ENCODE data around the gene PDP2.
"Not testable (repeated sequence)": the region's sequence is repeated elsewhere in the genome, so short reads cannot be mapped to it uniquely, and the experiment has no call there.

Gene PDP2

DNA sequence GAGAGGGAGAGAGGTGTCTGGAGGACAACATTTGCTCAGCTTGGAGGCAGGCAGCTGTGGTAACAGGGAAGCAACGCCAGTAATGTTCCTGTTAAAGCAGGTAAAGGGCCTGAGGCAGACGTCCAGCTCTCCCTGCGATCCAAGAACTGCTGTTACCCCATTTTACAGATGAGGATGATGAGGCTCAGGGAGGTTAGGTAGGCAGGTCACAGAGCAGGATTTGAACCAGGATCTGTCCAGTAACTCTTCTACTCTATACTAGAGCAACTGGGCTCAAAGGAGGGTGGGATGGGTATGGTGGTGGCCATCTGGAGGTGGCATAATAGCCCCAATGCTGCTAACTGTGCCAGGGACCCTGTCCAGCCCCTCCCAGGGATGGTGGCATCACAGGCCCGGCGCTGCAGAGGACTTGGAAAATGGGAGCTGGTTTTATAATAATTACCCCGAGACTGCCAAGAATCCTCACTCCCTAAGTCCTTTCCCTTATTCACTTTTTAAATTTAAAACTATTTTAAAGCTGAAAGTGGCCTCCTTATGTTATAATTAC, 24.1 kb upstream of the PDP2 start:
- no peak for DNase-seq

DNA sequence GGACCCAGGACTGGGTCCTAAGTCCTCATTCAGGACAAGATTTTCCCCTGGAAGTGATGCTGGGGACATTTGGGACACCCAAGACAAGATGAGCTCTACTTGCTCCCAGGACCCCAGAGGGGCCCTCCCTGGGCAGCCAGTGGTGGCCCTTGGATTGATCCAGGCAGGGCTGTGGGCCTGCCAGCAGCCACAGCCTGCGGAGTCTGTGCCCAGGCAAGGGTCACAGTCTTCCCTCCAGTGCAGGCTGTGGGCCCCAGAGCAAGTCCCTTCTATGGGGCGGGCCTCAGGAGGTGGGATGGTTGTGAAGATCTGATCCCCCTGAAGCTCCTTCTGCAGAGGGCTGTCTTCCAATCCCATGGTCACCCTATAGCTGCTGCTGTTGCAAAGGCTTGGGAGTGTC, 23.5 kb upstream of the PDP2 start:
- DNase-seq, result no peak

DNA sequence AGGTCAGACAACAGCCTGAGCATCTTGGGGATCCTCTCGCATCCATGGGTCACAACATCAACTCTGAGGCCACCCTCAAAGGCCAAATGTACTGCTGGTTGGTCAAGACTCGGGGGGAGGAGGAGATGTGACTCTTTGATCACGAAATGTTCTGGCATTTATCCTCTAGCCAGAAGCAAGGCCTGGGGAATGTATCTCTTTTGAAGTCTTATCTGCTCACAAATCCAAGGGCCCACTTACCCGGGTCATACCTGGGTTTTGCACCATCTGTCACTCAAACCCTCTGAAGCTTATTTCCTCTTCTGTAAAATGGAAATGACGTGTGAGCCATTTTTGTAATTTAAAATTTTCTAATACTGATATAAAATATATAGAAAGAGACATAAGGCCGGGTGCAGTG, 22.9 kb upstream of the PDP2 start:
- no peak for DNase-seq

DNA sequence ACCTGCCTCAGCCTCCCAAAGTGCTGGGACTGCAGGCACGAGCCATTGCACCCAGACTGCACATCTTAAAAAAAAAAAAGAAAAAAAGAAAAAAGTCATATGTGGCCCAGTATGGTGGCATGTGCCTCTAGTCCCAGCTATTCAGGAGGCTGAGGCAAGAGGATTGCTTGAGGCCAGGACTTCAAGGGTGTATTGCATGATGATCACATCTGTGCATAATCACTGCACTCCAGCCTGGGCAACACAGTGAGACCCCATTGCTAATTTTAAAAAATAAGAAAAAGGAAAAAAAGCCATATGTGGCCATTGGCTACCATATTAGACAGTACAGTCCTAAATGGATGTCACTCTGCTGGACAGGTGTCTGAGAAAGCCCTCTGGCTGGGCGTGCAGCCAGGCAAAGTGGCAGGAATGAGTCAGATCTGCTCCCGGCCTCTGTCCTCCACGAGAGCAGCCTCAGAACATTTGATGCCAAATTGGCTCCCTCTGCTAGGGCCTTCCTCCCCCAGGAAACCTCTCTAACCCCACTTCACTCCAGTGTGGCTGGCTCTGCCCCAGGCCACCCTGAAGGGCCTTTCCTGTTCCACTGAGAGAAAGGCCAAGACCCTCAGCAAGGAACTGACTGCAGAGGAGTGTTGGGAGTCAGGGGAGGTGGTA, 21.4 kb upstream of the PDP2 start:
- DNase-seq, result no peak

DNA sequence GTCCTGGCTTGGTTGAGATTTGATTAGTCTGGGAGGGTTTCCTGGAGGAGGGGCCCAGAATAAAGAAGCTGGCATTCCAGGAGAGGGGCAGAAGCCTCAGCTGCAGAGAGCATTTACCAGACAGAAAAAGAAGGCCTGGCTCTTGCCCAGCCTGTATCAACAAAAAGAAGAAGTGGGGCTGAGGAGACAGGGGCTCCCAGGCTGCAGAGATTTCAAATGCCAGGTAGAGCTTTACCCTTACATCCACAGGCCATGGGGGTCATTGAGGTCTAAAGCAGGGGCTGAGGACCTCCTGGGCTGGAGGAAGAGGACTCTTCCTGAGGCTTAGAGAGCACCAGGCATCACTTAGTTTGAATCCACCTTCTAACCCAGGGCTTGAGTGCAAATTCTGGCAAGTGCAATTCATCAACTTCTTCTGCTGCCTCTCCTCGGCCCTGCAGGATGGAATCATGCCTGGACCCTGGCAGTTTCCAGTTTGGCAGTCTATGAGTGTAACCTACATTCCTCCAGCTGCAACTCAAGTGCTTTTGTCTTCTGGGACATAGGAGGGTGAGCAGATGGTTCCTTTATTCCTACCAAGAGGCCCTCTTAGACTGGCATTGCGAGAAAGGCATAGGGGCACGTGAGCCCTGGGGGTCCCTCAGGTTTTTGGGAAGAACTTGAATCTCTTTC, 20.8 kb upstream of the PDP2 start:
- no peak for DNase-seq

DNA sequence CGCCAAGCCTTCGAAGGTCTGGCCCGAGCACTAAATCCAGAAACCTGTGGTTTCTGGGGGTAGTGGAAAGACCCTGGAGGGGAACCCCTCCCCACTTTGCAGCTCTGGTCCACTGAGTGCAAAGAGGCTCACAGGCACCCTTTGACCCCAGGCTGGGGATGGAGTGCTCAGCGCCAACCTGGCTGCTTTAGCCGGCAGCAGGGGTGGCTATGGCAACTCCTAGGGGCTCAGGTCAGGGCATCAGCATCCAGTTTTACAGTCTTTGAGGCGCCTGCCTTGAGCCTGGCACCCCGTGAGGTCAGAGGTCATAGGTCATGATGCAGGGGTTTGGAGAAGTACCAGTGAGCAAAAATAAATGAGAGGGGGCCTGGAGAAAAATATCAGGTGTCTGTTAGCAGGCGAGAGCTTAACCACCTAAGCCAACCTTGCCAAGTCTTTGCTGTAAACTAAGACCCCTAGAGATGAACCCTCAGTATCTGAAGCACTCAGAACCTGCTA, 18.2 kb upstream of the PDP2 start:
- no peak for DNase-seq

DNA sequence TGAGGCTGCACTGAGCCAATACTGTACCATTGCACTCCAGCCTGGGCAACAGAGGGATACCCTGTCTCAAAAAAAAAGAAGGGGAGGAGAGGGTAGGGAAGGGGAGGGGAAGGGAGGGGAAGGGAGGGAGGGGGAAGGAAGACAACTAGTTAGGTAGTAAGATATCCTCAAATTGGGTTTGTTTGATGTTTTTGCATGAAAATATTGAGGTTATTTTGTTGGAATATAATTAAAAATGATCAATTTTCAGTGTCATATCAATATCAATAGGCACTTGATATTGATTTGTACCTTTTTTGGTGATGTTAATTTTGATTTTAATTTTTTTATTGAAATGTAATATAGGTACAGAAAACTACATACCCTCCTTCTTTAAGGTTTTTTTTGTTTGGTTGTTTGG, 16.6 kb upstream of the PDP2 start:
- DNase-seq, result no peak

DNA sequence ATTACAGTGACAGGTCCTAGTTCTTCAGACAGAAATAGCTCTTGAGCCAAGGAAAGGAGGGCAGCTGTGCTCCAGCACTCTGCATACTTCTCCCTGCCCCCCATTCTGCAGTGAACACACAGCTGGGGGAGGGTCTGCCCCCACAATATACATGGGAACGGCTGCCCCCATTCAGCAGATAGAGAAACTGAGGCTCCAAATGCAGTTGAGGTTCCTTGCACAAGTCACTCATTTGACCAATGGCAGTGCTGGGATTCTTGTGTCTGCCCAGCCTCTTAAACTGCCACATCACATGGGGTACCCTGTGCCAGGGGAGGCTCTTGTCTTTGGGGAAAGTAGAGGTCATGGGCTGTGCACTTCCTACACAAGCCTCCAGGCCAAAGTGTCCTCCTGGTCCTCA, 10.9 kb upstream of the PDP2 start:
- no peak for DNase-seq

DNA sequence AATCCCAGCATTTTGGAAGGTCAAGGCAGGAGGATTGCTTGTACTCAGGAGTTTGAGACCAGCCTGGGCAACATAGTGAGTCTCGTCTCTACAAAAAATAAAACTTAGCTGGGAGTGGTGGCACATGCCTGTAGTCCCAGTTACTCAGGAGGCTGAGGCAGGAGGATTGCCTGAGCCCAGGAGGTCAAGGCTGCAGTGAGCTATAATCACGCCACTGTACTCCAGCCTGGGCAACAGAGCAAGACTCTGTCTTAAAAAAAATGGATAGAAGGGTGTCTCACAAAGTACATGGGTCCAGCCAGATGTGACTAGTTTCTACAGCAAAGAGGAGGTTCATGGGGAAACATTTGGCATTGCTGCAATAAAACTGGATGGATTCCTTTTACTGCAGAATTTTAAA, 9.0 kb upstream of the PDP2 start:
- not testable (repeated sequence) for DNase-seq

DNA sequence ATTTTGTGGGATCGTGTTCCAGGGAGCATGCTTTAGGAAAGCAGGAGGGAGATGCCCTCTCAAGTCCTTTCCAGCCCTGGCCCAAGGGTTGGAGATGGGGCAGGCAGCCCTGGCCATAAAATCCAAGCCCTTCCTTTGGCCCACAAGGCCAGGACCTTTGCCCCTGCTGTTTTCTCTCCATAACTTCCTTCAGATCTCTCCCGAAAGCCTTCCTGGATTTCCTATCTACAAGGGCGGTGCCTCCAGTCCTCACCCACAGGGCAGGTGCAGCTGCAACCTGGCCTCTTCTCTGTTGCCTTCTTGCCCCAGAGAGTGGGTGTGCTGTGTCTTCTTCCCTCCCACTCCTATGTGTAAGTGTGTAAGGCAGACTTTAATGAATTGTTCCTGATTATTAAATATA, 8.5 kb upstream of the PDP2 start:
- DNase-seq, result no peak

DNA sequence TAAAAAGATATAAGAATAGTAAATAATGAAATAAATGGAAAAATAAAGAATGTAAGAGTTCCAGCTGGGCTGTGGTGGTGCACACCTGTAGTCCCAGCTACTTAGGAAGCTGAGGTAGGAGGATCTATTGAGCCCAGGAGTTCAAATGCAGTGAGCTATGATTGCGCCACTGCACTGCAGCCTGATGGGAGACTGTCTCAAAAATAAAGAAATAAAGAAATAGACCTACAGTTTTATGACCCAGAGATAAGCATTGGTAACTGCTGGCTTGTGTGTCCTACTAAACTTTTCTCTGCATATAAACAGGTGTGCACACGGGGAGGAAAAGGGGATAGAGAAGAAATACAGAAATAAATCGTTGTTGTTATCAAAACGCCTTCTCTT, 7.8 kb upstream of the PDP2 start:
- DNase-seq, result no peak

DNA sequence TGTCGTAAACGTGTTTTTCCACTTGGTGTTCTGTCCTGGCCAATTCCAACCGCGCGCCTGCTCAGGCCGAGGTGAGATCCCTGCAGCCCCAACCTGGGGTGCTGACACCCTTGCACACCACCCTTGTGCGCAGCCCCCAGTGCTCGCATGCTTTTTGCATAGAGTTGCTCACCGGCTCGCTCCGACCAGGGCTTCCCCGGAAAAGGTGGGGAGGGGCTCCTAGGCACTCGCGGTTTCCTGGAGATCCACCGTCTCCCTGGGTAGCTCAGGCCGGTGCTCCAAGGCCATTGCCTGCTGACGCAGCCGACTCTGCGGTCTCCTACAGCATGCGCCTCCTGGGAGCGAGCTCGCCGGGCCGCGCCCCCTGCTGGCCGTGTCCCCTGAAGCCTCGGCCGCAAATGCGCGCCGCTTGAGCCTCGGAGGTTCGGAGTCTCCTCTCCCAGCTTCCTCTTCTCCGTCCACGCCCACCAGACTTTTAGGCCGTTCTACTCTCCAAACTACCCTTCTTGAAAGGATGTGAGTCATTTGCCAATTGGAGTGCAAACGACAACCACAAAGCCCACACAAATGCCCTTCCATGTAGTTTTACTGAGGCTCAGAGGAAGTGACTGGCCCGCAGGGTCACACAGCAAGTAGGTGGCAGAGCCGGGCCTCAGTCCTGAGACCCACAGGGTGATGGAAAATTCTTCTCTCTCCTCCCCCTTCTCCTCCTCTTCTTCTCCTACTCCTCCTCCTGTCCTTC, 7.2 kb upstream of the PDP2 start:
- DNase-seq, result no peak

DNA sequence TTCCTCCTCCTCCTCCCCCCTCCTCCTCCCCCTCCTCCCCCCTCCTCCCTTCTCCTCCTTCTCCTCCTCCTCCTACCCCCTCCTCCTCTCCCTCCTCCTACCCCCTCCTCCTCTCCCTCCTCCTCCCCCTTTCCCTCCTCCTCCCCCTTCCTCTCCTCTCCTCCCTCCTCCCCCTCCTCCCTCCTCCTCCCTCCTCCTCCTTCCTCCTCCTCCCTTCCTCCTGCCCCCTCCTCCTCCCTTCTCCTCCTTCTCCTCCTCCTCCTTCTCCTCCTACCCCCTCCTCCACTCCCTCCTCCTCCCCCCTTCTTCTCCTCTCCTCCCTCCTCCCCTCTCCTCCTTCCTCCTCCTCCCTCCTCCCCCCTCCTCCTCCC, 6.6 kb upstream of the PDP2 start:
- DNase-seq, result no peak

DNA sequence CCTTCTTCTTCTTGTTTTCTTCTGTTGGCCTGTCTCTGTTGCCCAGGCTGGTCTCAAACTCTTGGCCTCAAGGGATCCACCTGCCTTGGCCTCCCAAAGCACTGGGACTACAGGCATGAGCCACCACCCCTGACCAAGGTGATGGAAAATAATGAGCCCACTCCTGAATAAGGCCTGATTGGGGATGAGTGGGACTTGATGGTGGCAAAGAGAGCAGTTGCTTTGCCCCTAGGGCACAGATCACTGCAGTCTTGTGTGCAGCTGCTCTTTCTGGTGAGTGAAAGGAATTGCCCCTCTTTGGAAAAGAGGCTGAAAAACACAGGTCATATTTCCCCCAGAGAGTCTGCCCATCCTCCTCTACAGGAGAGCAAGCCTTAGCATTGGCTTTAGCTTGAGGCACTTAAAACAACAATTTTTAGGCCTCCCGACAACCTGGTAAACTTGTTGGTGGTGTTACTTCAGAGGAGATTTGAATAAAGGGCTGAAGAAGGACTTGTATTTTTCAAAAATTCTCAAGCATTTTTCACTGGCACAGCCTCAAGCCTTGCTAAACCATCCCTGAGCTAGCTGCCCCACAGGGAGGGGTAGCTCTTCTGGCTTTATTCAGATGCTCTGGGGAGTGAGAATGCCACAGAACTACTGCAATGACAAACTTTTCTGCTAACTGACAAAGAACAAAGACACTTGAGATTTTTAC, 6.1 kb upstream of the PDP2 start:
- no peak for DNase-seq

DNA sequence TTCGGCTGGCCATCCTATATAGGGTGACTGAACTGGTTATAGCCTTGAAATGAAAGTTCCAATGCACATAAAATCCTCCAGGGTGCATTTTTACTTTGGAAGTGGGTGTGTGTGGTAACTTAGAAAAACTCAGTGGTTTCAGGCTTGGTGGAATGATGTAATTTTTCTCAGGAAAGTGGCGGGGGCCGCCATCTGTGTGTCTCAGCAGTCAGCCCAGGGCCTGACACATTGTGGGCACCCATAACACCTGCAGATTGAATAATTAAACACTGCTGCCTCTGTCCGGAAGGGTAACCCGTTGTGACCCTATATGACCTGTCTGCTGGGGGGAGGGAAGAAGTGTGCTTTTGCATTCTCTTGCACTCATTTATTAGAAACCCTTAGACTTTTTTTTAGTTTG, 2.2 kb upstream of the PDP2 start:
- no peak for DNase-seq

DNA sequence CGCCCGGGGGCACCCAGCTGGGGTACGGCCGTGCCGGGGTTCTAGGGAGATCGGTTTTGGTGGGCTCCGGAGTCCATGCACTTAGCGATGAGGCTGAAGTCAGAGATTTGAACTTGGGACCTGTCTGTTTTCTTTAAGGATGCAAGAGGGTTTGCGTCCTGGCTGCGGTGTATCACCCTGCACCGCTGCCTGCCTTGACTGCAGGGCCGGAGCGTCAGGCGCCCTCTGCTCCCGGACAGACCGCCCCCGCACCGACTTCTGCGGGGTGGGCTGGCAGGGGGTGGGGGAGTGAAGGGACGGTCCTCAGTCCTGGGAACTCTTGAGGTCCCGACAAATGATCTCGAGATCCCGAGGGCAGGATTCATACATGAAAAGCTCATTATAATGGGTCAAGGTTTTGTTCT, 701 bp downstream of the PDP2 start:
- DNase-seq, result no peak

DNA sequence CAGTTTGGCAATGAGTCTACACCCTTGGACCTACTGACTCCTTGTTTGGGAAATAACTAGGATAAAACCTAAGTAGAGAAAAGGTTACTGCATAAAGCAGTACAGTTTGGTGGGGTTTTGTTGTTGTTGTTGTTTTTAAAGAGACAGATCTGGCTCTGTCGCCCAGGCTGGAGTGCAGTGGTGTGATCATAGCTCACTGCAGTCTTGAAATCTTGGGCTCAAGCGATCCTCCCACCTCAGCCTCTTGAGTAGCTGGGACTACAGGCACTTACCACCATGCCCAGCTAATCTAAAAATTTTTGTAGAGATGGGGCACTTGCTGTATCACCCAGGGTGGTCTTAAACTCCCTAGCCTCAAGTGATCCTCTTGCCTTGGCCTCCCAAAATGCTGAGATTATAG, 1.2 kb downstream of the PDP2 start:
- DNase-seq, result no peak

DNA sequence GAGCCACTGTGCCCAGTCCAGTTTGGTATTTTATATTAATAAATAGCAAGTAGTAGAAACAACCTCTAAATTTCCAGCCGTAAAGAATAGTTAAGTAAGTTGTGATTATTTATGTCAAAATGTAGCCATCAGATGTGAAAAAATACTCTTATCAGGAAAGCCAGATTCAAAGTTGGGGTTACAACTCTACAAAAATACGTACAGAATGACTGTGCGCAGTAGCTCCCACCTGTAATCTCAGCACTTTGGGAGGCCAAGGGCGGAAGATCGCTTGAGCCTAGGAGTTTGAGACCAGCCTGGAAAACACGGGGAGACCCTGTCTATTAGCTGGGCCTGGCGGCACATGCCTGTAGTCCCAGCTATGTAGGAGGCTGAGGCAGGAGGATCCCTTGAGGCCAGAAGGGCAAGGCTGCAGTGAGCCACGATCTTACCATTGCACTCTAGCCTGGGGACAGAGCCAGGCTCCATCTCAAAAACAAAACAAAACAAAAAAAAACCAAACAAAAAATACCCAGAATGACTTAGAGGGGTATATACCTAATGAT, 1.7 kb downstream of the PDP2 start:
- DNase-seq, result no peak

DNA sequence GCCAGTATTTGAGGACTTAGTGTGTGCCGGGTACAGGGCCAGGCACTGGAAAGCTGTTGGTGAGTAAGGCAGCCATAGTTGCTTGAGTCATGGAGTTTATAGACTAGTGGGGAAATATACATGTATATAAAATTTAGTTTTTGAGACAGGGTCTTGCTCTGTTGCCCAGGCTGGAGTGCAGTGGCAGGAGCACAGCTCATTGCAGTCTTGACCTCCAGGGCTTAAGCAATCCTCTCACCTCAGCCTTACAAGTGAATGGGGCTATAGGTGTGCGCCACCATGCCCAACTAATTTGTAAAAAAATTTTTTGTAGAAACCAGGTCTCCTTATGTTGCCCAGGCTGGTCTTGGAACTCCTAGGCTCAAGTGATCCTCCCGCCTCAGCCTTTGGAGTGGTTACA, 2.4 kb downstream of the PDP2 start:
- DNase-seq, result no peak

DNA sequence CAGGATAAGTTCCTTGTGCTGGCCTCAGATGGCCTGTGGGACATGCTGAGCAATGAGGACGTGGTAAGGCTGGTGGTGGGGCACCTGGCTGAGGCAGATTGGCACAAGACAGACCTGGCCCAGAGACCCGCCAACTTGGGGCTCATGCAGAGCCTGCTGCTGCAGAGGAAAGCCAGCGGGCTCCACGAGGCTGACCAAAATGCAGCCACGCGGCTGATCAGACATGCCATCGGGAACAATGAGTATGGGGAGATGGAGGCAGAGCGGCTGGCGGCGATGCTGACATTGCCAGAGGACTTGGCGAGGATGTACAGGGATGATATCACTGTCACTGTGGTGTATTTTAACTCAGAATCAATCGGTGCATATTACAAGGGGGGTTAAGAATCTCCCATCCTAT, 5.2 kb downstream of the PDP2 start:
- DNase-seq, result no peak

DNA sequence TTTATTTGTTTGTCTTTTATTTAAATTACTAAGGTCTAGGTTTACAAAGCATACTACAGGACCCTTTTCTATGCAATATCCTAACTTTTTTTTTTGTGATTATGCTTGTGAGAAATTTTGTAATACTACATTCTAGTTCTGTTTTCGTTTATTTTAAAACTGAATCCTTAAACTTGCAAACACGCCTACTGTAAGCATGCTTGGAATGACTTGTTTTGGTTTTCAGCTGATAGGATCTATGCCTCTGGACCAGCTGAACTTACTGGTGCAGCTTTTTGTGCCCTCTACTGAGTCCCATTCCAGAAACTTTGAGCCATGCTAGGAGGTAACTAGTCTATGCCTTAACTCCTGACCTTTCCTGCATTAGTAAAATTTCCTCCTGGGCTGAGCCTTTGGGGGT, 6.0 kb downstream of the PDP2 start:
- no peak for DNase-seq

DNA sequence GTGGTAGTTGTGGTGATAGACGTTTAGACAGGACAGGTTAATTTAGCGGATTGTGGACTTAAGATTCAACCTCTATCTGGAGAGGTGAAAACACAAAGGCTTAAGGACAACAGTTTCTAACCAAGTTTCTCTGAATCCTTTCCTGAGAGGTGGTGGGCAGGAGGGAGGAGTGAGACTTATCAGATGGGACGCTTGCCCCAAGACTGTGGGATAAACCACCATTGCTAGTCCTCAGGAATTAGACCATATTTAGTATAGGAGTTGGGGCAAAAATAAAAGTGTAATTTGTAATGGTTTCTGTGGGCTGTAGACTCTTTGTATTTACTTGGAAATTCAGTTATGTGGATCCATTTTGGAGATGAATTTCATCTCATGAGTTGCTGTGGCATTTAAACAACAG, 6.6 kb downstream of the PDP2 start:
- DNase-seq, result no peak

Measured in NCI-H187 treated with DMSO at 0.1 percent for 48 hours (cell line).